HepG2 (cell line): ENCODE results near the gene CPLX3. TPM values are rescaled to one million over a fixed set of nuclear protein-coding genes. Genes with fewer than 3 reads are reported as not detected.

ENCODE experiments used
- ATAC-seq: fragments of 200-7000 bp; cut with Tn5 transposase; 3 replicates; pipeline ENCODE4 v1.9.1; 2020; ENCODE audit warnings: mild to moderate bottlenecking, moderate library complexity
- BruUV-seq: library from RNA; stranded (reverse); fragments of 400-500 nt; replicated peaks from 2 replicates; lab custom pipeline; 2021; lab: Mats Ljungman, UMichigan
- CTCF ChIA-PET: fragments of 300-600 bp; formaldehyde crosslinking; extraction: SDS; loops from one replicate; lab custom pipeline; 2021; ENCODE audit warnings: low total read pairs, inconsistent platforms, low intra/inter-chr PET ratio; lab: Yijun Ruan, JAX
- POLR2A ChIA-PET: fragments of 350-600 bp; sonication (Branson Sonifier 250); formaldehyde crosslinking; loops from one replicate; lab custom pipeline; 2020; ENCODE audit warnings: antibody characterized with exemption, inconsistent platforms; lab: Yijun Ruan, JAX
- DNase-seq: peaks from one replicate; pipeline ENCODE4 v3.0.0-alpha.2; 2015; ENCODE audit warnings: low spot score
- FAIRE-seq: peaks from 3 replicates; lab custom pipeline; 2011; peaks lifted over from hg19 to GRCh38; lab: Jason Lieb, UNC
- H2AFZ ChIP-seq: one replicate; pipeline ENCODE4 v1.6.1; 2011; ENCODE audit warnings: low read length, inconsistent platforms
- H3K27ac ChIP-seq: fragments of 300-600 bp; 3 replicates; pipeline ENCODE4 v1.8.0; 2011; ENCODE audit warnings: mixed run types, mild to moderate bottlenecking, mixed read lengths, low read length, inconsistent platforms; ENCODE audit not compliant: insufficient read depth; ENCODE audit errors: extremely low read length
- H3K27me3 ChIP-seq, 2 experiments: fragments of 200-600 bp in 1 of 2; 2 replicates in 1 of 2; 3 replicates in 1 of 2; pipeline versions ENCODE4 v1.6.0 to v1.8.0; 2011; ENCODE audit warnings: low read length in 2 of 2, mild to moderate bottlenecking in 2 of 2, moderate library complexity in 2 of 2, inconsistent platforms in 1 of 2; ENCODE audit not compliant: insufficient read depth in 2 of 2, control insufficient read depth in 1 of 2
- H3K36me3 ChIP-seq, 2 experiments: fragments of 200-600 bp in 1 of 2; replicated peaks in 1 of 2; 2 replicates in 1 of 2; 3 replicates in 1 of 2; pipeline versions ENCODE4 v1.5.1 to v1.8.0; 2011; ENCODE audit warnings: low read length in 2 of 2, inconsistent platforms in 1 of 2; ENCODE audit not compliant: insufficient read depth in 2 of 2, control insufficient read depth in 1 of 2
- H3K4me1 ChIP-seq: 2 replicates; pipeline ENCODE4 v1.5.1; 2012; ENCODE audit warnings: low read length, inconsistent platforms; ENCODE audit not compliant: insufficient read depth
- H3K4me2 ChIP-seq: 2 replicates; pipeline ENCODE4 v1.6.0; 2011; ENCODE audit warnings: low read depth, low read length, inconsistent platforms
- H3K4me3 ChIP-seq, 3 experiments: fragments of 200-600 bp in 1 of 3; sonication (generic), shearing (Covaris generic) in 1 of 3; replicated peaks in 1 of 3; 2 replicates each; pipeline ENCODE4 v1.5.1; 2011 to 2016; ENCODE audit warnings: low read length in 3 of 3, inconsistent platforms in 2 of 3, low read depth in 2 of 3, mild to moderate bottlenecking in 2 of 3, control low read depth in 1 of 3, mixed read lengths in 1 of 3; ENCODE audit not compliant: insufficient read depth in 1 of 3
- H3K79me2 ChIP-seq: one replicate; pipeline ENCODE4 v1.6.1; 2011; ENCODE audit warnings: low read length, inconsistent platforms; ENCODE audit not compliant: insufficient read depth
- H3K9ac ChIP-seq: 2 replicates; pipeline ENCODE4 v1.6.0; 2011; ENCODE audit warnings: mild to moderate bottlenecking, low read depth, low read length, inconsistent platforms; ENCODE audit not compliant: insufficient read depth
- H3K9me3 ChIP-seq: 2 replicates; pipeline ENCODE4 v1.5.1; 2012; ENCODE audit warnings: mild to moderate bottlenecking, low read length
- H4K20me1 ChIP-seq: 2 replicates; pipeline ENCODE4 v1.6.0; 2011; ENCODE audit warnings: inconsistent platforms, mild to moderate bottlenecking, low read length, moderate library complexity; ENCODE audit not compliant: insufficient read depth
- JUND ChIP-seq: sonication (generic); formaldehyde crosslinking; IDR thresholded peaks from 2 replicates; pipeline ENCODE4 v1.8.0; 2022; ENCODE audit warnings: mild to moderate bottlenecking, missing genetic modification reagents
- TFE3 ChIP-seq: IDR thresholded peaks from 2 replicates; pipeline ENCODE4 v1.6.1; 2016
- ZMYM3 ChIP-seq: sonication (generic); formaldehyde crosslinking; IDR thresholded peaks from 2 replicates; pipeline ENCODE4 v1.5.1; 2020; ENCODE audit warnings: mild to moderate bottlenecking, missing genetic modification reagents
- ZNF629 ChIP-seq: sonication (generic); formaldehyde crosslinking; conservative IDR thresholded peaks from 2 replicates; pipeline ENCODE4 v1.5.0; 2020; ENCODE audit warnings: missing genetic modification reagents
- WGBS: methylation state at CpG from one replicate; pipeline ENCODE4 v1.1.6; 2017; ENCODE audit warnings: low lambda C conversion rate; 5-methylcytosine and 5-hydroxymethylcytosine counted together
- in situ Hi-C: cut with HindIII; loops from 2 replicates; pipeline ENCODE4 v1.10.0; 2017; ENCODE audit warnings: low pct_unique_long_range_greater_than_20kb; ENCODE audit not compliant: extremely low pct_ligation_motif_present
- intact Hi-C: fragments of 100-400 bp; cut with micrococcal nuclease; formaldehyde crosslinking; loops from one replicate; pipeline ENCODE4 v1.10.0; 2022; ENCODE audit not compliant: unreplicated experiment
- polyA plus RNA-seq, 8 experiments: library from polyadenylated mRNA; depleted of rRNA in 3 of 8; stranded (reverse) in 7 of 8; unstranded in 1 of 8; fragments of >200 nt; fragmentation: Illumina TruSeq in 4 of 8; extraction: Trizol in 4 of 8; gene quantifications; 2 replicates each; pipeline versions ENCODE4 v1.2.1 to v1.2.3, GENCODE V29; 2011 to 2016; ENCODE audit warnings: low read depth in 4 of 8, missing spikeins in 1 of 8, mixed read lengths in 1 of 8; ENCODE audit not compliant: insufficient read depth in 1 of 8
- total RNA-seq, 5 experiments: library from RNA; depleted of rRNA; stranded (reverse); fragments of >200 nt; fragmentation: Illumina TruSeq; extraction: Trizol; gene quantifications; 2 replicates each; pipeline ENCODE4 v1.2.3, GENCODE V29; 2016; ENCODE audit warnings: low read depth in 1 of 5

CPLX3 gene
- total and polyA plus RNA-seq, 2 of the 13 experiments (the other 11 are each of a cell fraction or from before 2014, with no cell fraction given), result not detected

- Histone ChIP-seq H4K20me1 (no peaks in the 10 kb centered on the region), H3K27ac (no peak overlapping the region), H3K36me3 (no peaks in the 10 kb centered on the region), H3K27me3 (peaks cover under 1 to 8% of the 10 kb centered on the region in 2 experiments; a peak in 2 of 5 replicates), H3K4me1 (peaks cover 40% of the 10 kb centered on the region), H3K4me2 (no peak overlapping the region), H3K9me3 (no peaks in the 10 kb centered on the region), H2AFZ (no peak overlapping the region), H3K79me2 (no peaks in the 10 kb centered on the region), H3K9ac (no peak overlapping the region), H3K4me3 (no peak overlapping the region)
- no peak for TF ChIP-seq ZMYM3 (CRISPR knock-in tag)
- peak; percentile 82 for TF ChIP-seq ZNF629
- ATAC-seq, result no peak
- no TSS peak for BruUV-seq
- in situ Hi-C loops (no loop called here), intact Hi-C loops (loop anchor here (5.0 kb wide), 1 partner anchor 33 kb away; the partner anchor contains the start of gene CSK)
- no peak for DNase-seq
- WGBS, result 34% methylated on average over 9 of the region's 10 CpGs
- ChIA-PET POLR2A (no interaction called here), CTCF (no interaction called here)
- no peak for FAIRE-seq
Observed at GRCh38 chr15:74815121-74815934, 11.1 kb upstream of the CPLX3 start.

GRCh38 chr15:74815961-74816360 lies 10.5 kb upstream of the CPLX3 start:
- Histone ChIP-seq H3K4me1 (peaks cover 40% of the 10 kb centered on the region), H3K27me3 (peaks cover 1 to 8% of the 10 kb centered on the region in 2 experiments; a peak in 2 of 5 replicates), H3K79me2 (no peaks in the 10 kb centered on the region), H3K9ac (no peak overlapping the region), H4K20me1 (no peaks in the 10 kb centered on the region), H3K4me3 (no peak overlapping the region), H3K27ac (no peak overlapping the region), H3K4me2 (no peak overlapping the region), H3K36me3 (no peaks in the 10 kb centered on the region), H2AFZ (no peak overlapping the region), H3K9me3 (no peaks in the 10 kb centered on the region)
- BruUV-seq, result no TSS peak
- FAIRE-seq (no peak), ATAC-seq (no peak)
- 86% methylated on average over 14 of the region's 15 CpGs for WGBS
- intact Hi-C loops, result loop anchor here (5.0 kb wide), 1 partner anchor 34 kb away; the partner anchor contains the start of gene CSK
- ChIA-PET CTCF (no interaction called here), POLR2A (no interaction called here)
- in situ Hi-C loops, result no loop called here
- TF ChIP-seq TFE3 (CRISPR knock-in tag) (no peak), JUND (no peak)
- TF ChIP-seq, all 625 proteins: peak for 0
- no peak for DNase-seq
